ENCODE results near the gene BABAM1.

BABAM1 gene

GRCh38 chr19:17324357-17325114 lies 57.3 kb downstream of the BABAM1 start:
- DNase-seq: no peak

DNA sequence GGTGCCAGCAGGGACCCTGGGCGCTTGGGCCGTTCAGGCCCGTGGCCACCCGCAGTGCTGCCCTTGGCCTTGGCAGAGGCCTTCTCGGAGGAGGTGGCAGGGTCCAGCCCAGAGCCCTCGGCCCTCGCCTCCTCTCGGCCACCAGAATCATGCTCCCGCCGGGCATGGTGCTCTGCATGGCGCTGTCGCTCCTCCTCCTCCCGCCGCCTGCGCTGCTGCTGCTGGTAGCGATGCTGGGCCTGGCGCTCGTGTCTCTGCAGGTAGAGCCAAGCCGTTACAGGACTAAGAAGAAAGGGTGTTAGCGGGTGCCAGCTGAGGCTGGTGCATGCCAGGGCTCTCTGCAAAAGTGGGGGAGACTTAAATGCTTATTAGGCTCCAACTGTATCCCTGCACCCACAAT lies 57.9 kb downstream of the BABAM1 start:
- DNase-seq: no peak

DNA sequence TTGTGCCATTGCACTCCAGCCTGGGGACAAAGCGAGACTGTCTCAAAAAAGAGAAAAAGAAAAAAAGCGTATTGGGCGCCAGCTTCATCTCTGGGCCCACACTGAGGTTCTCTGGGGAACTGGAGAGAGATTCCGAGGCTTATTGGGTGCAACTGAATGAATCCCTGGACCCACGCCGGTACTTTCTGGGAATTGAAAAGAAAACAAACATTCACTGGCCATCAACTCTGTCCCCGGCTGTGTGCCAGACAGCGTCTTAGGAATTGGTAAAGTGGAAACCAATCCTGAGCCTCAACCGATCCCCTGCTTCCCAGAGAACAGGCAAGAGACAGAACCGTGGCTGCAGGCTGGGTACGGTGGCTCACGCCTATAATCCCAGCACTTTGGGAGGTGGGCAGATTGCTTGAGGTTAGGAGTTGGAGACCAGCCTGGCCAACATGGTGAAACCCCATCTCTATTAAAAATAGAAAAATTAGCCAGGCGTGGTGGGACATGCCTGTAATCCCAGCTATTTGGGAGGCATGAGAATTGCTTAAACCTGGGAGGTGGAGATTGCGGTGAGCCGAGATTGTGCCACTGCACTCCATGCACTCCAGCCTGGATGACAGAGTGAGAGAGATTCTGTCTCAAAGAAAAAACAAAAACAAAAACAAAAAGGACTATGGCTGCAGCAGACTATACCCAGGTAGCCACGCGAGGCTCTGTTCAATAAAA lies 58.8 kb downstream of the BABAM1 start:
- no peak for DNase-seq

DNA sequence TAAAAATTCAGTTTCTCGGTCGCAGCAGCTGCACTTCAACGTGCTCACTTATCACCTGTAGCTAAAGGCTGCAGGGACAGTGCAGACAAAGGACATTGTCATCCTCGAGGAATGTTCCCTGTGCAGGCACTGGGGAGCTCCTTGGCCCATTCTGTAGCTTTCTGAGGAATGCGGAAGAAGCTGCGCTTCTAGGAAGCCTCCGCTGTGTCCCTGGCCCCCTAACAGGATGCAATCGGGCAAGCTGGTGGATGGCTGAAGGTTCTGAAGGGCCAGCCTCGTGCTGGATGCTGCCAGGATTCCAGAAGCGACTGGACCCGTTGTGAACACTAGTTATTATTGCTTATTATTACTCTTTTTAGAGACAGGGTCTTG lies 59.3 kb downstream of the BABAM1 start:
- DNase-seq: no peak

GRCh38 chr19:17327068-17327653 lies 59.9 kb downstream of the BABAM1 start:
- no peak for DNase-seq

- no peak for DNase-seq
Measured at GRCh38 chr19:17327654-17328516, 60.6 kb downstream of the BABAM1 start.

Measured in fibroblast of skin of abdomen (primary cell).